Heart right ventricle (tissue), 16 donors: ENCODE measurements around the gene ROCK2. TPM values are rescaled to one million over a fixed set of nuclear protein-coding genes. Genes with fewer than 3 reads are reported as not detected.

Experiments used
- ATAC-seq, 8 donors: fragments of 200-7000 bp; cut with Tn5 transposase; one replicate each; pipeline ENCODE4 v1.9.1; 2020; ENCODE audit warnings: mild to moderate bottlenecking in 8 of 8, moderate library complexity in 8 of 8, moderate number of reproducible peaks in 1 of 8
- DNase-seq, 2 donors: peaks; one replicate each; pipeline ENCODE4 v3.0.0-alpha.2; 2020
- H3K27ac ChIP-seq, 10 donors: fragments of 200-600 bp; sonication (generic) in 2 of 10; one replicate each; pipeline versions ENCODE4 v1.5.0 to v1.8.0; 2020 to 2022; ENCODE audit warnings: mild to moderate bottlenecking in 3 of 10
- H3K27me3 ChIP-seq, 7 donors: fragments of 200-600 bp; one replicate each; pipeline ENCODE4 v1.8.0; 2021 to 2022; ENCODE audit warnings: mild to moderate bottlenecking in 2 of 7
- H3K36me3 ChIP-seq, 9 donors: fragments of 200-600 bp; sonication (generic) in 1 of 9; one replicate each; pipeline versions ENCODE4 v1.5.0 to v1.8.0; 2020 to 2022; ENCODE audit warnings: mild to moderate bottlenecking in 2 of 9
- H3K4me1 ChIP-seq, 9 donors: fragments of 200-600 bp; sonication (generic) in 1 of 9; one replicate each; pipeline versions ENCODE4 v1.5.0 to v1.8.0; 2020 to 2022; ENCODE audit warnings: mild to moderate bottlenecking in 4 of 9
- H3K4me3 ChIP-seq, 10 donors: fragments of 200-600 bp; sonication (generic) in 2 of 10; one replicate each; pipeline versions ENCODE4 v1.5.0 to v1.8.0; 2020 to 2022; ENCODE audit warnings: mild to moderate bottlenecking in 7 of 10, moderate library complexity in 2 of 10
- H3K9me3 ChIP-seq, 11 donors: fragments of 200-600 bp in 10 of 11; sonication (generic) in 2 of 11; one replicate each; pipeline versions ENCODE4 v1.5.0 to v1.8.0; 2013 to 2022; ENCODE audit warnings: mild to moderate bottlenecking in 2 of 11, control low read depth in 1 of 11, moderate library complexity in 1 of 11
- WGBS, 2 donors: extraction: QIAGEN DNeasy Blood & Tissue Kit; methylation state at CpG; one replicate each; pipeline ENCODE4 v1.1.7; 2013; ENCODE audit warnings: inconsistent platforms in 1 of 2; 5-methylcytosine and 5-hydroxymethylcytosine counted together
- intact Hi-C, 10 donors: fragments of 100-400 bp; cut with DNase I; formaldehyde crosslinking; loops; one replicate each; pipeline versions ENCODE4 v1.11.1 to v1.14.2; 2022
- polyA plus RNA-seq, 2 donors: library from polyadenylated mRNA; stranded (reverse); fragments of 200-250 nt; gene quantifications; one replicate each; pipeline ENCODE4 v1.2.3, GENCODE V29; 2013
- total RNA-seq, 10 donors: library from RNA; stranded (reverse); fragmentation: NEBNext Ultra II Directional in 3 of 10; extraction: Animal tissue kit (Norgen Biotek cat#: 25700) in 3 of 10; gene quantifications; one replicate each; pipeline versions ENCODE4 v1.2.1 to v1.2.4, GENCODE V29; 2021 to 2023
- TF ChIP-seq, protein P1 (sequence below), 9 donors: fragments of 200-600 bp; sonication (generic) in 2 of 9; IDR thresholded peaks; one replicate each; pipeline versions ENCODE4 v1.5.0 to v1.8.0; 2021 to 2022; ENCODE audit warnings: antibody characterized with exemption in 9 of 9, mild to moderate bottlenecking in 5 of 9, moderate library complexity in 1 of 9
- donor health status: Arrhythmogenic right ventricular cardiomyopathy.
- donor health status: ischemic (EF 13 %, LVEDD 7.1; RV severe dilation, severe dysfunction).
- donor health status: healthy with polysubstance abuse.
- donor health status: DM: no; HTN: yes; CAD: no.
- donor health status: DM: no; HTN: no; CAD: no.
- donor health status: ischemic (EF 25% LVEDD 6.9; RV normal size, moderate dysfunction).
- donor health status: ischemic (EF 25% LVEDD 5.7; RV mildly dilated, moderate dysfunction).
- donor health status: healthy.
- donor health status: DM: yes; HTN: yes; CAD: no.
- donor health status: Ischemic cardiomyopathy.
- donor health status: ischemic (EF 35%, LVEDD 5.7; RV mildly dilated, moderate dysfunction).
- donor health status: nonischemic (EF 11% LVEDD 7.7; RV severe dilation, severe dysfunction).
- donor health status: DM: yes; HTN: yes; CAD: no.
- donor health status: PGD.
- donor health status: ischemic (EF 29% LVEDD 5.4; RV normal size, mild dysfunction).
- donor health status: nonischemic (EF 23%, LVEDD 6.1; RV moderate dilation, normal function).

ROCK2 gene
- total and polyA plus RNA-seq, 12 donors = 6.9 to 51.8 (median 36.5) TPM

DNA sequence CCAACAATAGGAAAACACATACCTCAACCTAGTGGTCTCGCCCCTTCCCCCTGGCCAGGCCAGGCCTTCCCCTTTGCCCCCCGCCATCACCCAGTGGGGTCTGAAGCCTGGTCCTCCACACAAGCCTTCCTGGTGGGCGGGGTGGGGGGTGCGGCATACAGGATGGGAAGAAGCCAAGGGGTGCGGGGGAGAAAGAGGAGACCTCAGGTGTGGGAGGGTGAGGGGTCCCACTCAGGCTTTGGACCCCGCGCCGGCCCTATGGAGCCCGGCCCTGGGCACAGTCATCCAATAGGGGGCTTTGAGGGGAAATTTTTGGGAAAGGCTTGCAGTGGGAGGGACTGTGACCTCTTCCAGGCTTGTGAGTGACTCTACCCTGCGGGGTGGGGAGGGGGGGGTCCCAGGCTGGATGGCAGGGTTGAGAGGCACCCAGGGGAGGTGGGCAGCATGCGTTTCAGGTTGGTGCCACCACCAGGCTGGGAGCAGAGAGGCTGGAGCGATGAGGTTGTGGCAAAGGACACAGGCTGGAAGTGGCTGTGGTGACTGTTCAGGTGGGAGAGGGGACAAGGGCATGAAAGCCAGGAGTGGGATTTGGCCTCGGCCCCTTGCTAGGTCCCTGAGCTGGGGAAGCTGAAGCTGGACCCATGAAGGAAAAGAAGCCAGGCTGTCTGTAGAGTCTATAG lies 187.9 kb downstream of the ROCK2 start:
- H3K27me3 ChIP-seq = no peaks in the 10 kb centered on the region
- intact Hi-C loops = loop anchor here in 1 of 10 donors (5.0 kb wide), 1 partner anchor 186 kb away; the partner anchor contains the start of gene ROCK2
- peak overlapping the region in 6 of 10 donors; percentile 74 to 99 (median 89) for H3K4me3 ChIP-seq
- DNase-seq = no peak
- ATAC-seq = no peak
- no peaks in the 10 kb centered on the region for H3K9me3 ChIP-seq
- TF ChIP-seq, protein P1, sequence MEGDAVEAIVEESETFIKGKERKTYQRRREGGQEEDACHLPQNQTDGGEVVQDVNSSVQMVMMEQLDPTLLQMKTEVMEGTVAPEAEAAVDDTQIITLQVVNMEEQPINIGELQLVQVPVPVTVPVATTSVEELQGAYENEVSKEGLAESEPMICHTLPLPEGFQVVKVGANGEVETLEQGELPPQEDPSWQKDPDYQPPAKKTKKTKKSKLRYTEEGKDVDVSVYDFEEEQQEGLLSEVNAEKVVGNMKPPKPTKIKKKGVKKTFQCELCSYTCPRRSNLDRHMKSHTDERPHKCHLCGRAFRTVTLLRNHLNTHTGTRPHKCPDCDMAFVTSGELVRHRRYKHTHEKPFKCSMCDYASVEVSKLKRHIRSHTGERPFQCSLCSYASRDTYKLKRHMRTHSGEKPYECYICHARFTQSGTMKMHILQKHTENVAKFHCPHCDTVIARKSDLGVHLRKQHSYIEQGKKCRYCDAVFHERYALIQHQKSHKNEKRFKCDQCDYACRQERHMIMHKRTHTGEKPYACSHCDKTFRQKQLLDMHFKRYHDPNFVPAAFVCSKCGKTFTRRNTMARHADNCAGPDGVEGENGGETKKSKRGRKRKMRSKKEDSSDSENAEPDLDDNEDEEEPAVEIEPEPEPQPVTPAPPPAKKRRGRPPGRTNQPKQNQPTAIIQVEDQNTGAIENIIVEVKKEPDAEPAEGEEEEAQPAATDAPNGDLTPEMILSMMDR (IDR thresholded peaks at IDR 0.05) = no peak
- 90 to 97% methylated on average over 13 of the region's 13 CpGs for WGBS, 2 donors
- H3K27ac ChIP-seq = no peak overlapping the region
- H3K36me3 ChIP-seq = peaks cover 0 to 14% (median 0%) of the 10 kb centered on the region in 9 donors
- peaks cover 0 to 27% (median 19%) of the 10 kb centered on the region in 9 donors for H3K4me1 ChIP-seq

DNA sequence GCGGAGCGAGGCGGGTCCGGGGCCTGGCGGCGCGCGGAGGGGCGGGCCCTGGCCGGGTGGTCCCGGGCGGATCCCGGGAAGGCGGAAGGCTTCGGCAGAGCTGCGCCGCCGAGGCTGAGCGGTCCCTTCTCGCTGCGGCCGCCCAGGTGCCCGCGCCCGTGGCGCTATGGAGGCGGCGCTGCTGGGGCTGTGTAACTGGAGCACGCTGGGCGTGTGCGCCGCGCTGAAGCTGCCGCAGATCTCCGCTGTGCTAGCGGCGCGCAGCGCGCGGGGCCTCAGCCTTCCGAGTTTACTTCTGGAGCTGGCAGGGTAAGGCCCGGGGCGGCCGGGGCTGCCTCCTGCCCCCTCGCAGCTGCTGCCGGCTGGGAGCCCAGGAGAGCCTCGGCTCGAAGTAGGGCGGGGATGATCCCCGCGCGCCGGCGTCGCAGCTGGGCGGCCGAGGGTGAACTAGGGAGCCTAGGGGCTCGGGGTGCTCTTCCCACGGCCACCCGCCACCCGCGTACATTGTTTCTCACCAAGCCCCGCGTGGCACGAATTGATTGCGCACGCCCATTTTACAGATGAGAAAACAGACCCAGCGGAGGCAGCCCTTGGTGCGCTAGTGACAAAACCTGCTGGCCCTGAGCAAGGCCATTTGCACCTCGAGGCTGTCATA lies 188.9 kb downstream of the ROCK2 start, which contains the start of gene SLC66A3:
Gene SLC66A3 (plus strand): TSS at position 87 of the 655 bp plus-strand sequence. CDS start 80 bp downstream, at position 167.
- peak within 1 kb of the TSS; percentile 64 to 98 (median 94) for H3K27ac ChIP-seq
- peak in 7 of 8 donors; percentile 80 to 91 (median 87) for ATAC-seq
- H3K27me3 ChIP-seq = no peaks in the 10 kb centered on the region
- H3K36me3 ChIP-seq = peaks cover 0 to 6% (median 0%) of the 10 kb centered on the region in 9 donors
- 2% methylated on average over 59 to 71 of the region's 71 CpGs for WGBS, 2 donors
- DNase-seq = no peak
- intact Hi-C loops = loop anchor here in 2 of 10 donors (1.0 to 5.0 kb wide), 3 partner anchors 23 to 343 kb away; partner anchors contain the start of genes PDIA6 (in 1 of the 2) and ROCK2 (in 1 of the 2)
- H3K4me3 ChIP-seq = peak within 1 kb of the TSS; percentile 66 to 99 (median 84)
- H3K9me3 ChIP-seq = no peaks in the 10 kb centered on the region
- peaks cover 0 to 27% (median 19%) of the 10 kb centered on the region in 9 donors for H3K4me1 ChIP-seq
- TF ChIP-seq, protein P1 (IDR thresholded peaks at IDR 0.05) = peak in 2 of 9 donors; percentile 23 to 30

DNA sequence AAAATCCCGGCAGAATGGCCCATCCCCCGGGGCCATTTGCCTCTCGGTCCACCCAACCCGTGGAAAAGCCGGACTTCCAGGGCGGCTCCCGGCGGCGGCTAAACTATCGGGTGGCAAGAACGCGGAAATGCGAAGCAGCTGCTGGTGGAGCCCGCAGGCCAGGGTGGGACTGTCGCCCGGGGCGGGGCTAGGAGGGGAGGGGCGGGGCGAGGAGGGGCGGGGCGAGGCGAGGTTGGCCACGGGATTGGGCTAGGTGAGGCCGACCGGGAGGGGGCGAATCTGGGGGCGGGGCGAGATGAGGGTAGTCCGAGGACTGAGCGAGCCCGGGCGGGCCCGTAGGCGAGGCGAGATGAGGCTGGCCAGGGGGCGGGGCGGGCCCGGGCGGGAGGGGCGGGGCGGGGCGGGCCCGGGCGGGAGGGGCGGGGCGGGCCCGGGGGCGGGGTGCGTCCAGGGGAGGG lies 189.5 kb downstream of the ROCK2 start:
- Histone ChIP-seq H3K4me3 (peak overlapping the region; percentile 41 to 99 (median 84)), H3K27me3 (no peaks in the 10 kb centered on the region), H3K27ac (peak overlapping the region; percentile 64 to 98 (median 94)), H3K9me3 (no peaks in the 10 kb centered on the region), H3K36me3 (peaks cover 0 to under 1% (median 0%) of the 10 kb centered on the region in 9 donors), H3K4me1 (peaks cover 0 to 27% (median 19%) of the 10 kb centered on the region in 9 donors)
- TF ChIP-seq, protein P1 (IDR thresholded peaks at IDR 0.05) = no peak
- WGBS, 2 donors = 0% methylated on average over 27 to 37 of the region's 49 CpGs
- DNase-seq (peak; percentile 99), ATAC-seq (peak; percentile 93 to 97 (median 95))
- intact Hi-C loops = loop anchor here in 2 of 10 donors (1.0 to 5.0 kb wide), 3 partner anchors 22 to 343 kb away; partner anchors contain the start of genes PDIA6 (in 1 of the 2) and ROCK2 (in 1 of the 2)
